HG03095 (cell line): ENCODE results near the gene BRINP2.

Experiments used
- ATAC-seq: cut with Tn5 transposase; IDR thresholded peaks from one replicate; pipeline ENCODE4 v1.9.1; 2021; ENCODE audit warnings: moderate library complexity; ENCODE audit not compliant: unreplicated experiment

BRINP2 gene

GRCh38 chr1:177219554-177220458 is 49.0 kb downstream of the BRINP2 start:
- ATAC-seq = no peak

- ATAC-seq = no peak
These were observed 52.6 kb downstream of the BRINP2 start for GRCh38 chr1:177223359-177223758.

DNA sequence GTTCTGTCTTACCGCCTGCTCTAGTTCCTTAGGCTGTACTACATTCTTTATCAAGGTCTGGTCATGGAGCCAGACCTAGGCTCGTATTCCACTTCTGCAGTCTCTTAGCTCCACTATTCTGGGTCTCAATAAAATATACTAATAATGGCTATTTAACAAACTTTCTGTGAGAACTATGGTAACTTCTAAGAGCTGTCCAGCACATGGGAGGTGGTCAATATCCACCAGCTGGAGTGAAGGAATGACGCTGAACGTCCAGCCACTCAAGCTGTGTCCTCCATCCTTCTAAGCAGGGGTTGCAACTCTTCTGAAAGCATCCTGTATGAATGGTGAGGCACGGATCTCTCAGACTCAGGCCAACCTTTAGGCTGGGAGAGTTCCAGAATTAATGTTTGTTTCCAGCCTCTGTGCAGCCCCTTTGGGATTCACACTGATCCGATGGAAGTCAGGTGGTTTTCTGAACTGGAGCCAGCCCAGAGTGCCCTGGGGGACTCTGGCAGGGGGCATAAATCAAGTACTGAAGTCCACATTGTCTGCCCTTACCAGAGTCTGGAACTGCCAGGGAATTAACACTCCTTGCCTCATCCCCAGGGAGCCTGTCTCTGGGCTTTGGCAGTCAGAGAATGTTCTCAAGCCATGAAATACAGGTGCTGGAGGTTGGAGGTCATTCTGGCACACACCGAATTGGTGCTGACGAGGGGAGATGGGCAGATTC is 57.4 kb downstream of the BRINP2 start:
- no peak for ATAC-seq

- no peak for ATAC-seq
These were observed 57.9 kb downstream of the BRINP2 start for GRCh38 chr1:177228693-177229065.

DNA sequence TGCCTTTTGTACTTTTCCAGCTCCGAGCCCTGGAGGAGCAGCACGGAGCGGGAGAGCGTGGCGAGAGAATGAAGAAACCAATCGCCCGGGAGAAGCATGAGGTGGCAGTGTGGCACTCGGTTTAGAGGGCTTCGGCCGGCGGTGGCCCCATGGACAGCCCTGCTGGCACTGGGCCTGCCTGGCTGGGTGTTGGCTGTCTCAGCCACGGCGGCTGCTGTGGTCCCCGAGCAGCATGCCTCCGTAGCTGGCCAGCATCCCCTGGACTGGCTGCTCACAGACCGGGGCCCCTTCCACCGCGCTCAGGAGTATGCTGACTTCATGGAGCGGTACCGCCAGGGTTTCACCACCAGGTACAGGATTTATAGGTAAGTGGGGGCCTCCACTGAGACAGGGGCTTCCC is 59.0 kb downstream of the BRINP2 start:
- no peak for ATAC-seq

DNA sequence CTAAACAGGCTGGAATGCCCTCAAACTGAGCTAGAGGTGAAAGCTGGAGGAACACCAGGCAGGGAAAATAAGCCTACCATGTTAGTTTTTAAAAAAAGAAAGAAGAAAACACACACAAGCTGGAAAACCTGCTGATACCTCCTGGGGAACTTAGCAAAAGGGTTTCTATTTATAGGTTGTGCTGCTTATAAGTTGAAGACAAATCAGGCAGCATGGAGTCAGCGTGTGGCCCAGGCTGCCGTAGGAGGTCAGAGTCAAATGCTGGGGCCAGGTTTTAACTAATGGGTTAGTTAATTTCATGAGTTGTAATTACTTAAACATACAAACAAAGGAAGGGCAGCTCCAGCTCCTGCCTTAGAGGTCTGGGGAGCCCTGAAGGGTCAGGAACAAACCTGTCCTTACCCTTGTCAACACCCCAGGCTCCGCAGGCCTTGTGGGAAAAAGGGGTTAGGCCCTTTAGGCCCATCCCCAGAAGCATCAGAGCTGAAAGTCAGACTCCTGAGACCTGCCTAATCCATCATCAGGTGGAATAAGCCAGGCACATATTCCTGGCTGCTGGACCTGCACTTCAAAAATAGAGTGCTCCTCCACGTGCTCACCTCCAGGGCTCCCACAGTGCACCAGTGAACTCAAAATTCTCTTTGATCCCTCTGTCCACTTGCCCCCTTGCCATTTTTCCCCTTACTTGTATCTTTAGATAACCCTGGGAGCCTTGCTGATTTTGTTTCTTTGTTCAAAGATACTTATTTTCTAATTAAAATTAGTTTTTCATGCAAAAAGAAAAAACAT is 59.7 kb downstream of the BRINP2 start:
- ATAC-seq = no peak

- ATAC-seq = no peak
These were observed 64.6 kb downstream of the BRINP2 start for GRCh38 chr1:177235350-177235749.

DNA sequence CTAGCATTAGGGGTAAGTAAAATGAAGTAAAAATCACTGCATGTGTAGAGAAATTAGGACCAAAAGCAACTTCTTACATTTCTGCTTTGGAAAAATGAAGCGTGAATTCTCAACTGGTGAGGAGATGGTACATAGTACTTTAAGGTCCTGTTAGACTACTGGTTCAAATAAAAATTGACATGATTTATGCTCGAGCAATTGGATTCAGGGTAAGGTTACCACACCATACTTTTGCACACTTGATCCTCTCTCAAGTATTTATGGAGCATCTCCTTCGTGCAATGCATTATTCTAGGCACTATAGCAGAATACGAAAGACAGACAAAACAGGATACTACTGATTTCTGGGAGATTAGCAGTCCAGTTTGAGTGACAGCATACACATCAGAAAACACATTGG is 66.2 kb downstream of the BRINP2 start:
- no peak for ATAC-seq

DNA sequence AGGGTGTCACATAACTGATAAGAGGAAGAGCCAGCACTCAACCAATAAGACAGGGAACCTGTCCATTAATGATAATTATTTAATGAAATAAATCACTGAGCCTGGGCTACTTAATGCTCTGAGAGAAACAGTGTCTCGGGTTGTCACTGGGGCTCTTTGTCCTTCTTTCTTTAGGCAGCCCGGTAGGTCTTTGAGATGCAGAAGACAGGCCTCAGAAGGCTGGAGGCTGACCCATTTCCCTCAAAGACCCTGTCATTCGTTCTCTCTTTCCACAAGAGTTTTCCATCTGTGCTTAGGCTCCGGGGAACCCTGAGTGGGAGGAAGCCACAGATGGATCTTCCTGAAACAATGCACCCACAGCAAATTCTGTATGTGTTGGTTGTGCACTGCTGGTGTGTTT is 68.2 kb downstream of the BRINP2 start:
- ATAC-seq = no peak

GRCh38 chr1:177239792-177240191 is 69.0 kb downstream of the BRINP2 start:
- ATAC-seq = no peak

DNA sequence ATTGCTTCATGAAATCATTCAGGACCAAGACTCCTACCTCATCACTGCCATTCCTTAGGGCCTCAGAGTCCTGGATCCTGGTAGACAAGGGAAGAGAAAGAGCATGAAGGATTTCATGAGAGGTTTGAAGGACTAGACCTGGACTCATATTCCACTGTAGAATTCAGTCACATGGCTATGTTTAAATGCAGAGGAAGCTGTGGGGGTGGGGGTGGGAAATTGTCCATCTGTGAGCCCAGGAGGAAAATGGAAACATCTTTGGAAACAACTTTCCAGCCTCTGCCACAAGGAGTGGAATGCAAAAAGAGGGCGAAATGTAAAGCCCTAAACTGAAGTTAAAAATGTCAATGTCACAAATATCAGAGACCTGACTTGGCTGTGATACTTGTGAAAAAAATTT is 73.0 kb downstream of the BRINP2 start:
- no peak for ATAC-seq

DNA sequence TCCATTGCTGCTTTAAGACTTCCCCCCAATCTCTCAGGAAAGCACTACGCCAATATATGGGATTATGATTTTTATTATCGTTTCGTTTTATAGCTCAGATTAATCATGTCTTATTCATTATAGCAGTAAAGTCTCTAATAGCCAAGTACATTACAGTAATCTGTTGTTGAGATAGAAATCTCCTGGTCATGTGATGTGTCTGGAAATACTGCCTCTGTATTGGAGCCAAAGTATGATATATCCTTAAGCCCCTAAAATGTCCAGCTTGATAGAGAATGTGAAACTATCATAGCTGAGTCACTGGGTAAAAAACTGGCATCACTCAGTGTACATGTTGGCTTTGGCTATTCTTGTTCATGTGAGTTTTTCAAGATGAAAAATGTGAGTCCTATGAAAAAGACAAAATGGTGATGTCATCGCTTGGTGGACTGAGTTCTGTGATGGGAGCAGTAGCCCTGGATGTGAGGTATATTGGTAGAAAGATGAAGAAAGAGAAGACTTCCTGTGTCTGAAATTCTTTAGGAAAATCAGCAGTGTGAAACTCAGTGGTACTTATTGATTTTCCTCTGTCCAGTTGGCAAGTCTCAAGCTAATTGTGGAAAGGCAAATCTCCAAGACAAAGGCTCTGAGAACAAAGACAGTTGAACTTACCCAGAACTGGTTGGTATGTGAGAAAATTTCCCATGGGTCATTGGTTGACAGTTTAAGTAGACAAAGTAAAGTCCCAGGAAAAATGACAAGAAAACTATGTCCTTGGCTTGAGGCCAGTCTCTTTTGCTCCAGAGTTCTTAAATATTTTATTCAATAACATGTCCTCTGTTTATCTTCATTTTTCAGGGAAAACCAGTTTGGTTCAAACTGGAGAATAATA is 76.2 kb downstream of the BRINP2 start:
- no peak for ATAC-seq

DNA sequence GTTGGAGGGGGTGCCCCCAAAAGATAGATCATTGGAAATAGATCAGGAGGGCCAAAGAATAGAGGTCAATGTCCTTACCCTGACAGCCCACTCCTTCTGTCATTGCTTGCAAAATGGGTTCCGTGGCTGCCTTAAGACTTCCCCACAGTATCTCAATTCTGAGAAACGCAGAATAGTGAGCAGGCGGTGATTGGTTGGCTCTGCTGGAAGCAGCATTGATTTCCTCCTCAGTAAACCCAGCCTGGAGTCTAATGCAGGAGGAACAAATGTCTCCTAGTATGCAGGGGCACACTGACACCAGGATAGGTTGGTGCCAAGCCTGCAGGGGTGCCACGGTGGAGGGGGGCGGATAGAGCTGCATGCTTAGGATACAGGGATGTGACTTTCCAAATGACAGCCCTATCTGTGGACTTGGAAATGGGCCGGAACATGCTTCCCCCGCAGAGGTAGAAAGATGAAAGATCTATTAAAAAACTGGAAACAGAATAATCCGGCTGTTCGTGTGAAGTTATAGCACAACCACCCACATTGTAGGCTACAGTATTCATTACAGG is 76.9 kb downstream of the BRINP2 start:
- no peak for ATAC-seq

- ATAC-seq = no peak
These were observed 77.5 kb downstream of the BRINP2 start for GRCh38 chr1:177248258-177248657.

GRCh38 chr1:177249231-177249630 is 78.5 kb downstream of the BRINP2 start:
- no peak for ATAC-seq

- no peak for ATAC-seq
These were observed 82.1 kb downstream of the BRINP2 start for GRCh38 chr1:177252877-177253276.

- no peak for ATAC-seq
These were observed 84.7 kb downstream of the BRINP2 start for GRCh38 chr1:177255411-177255810.

GRCh38 chr1:177256153-177257075 is 85.7 kb downstream of the BRINP2 start:
- ATAC-seq = no peak

- ATAC-seq = no peak
These were observed 86.4 kb downstream of the BRINP2 start for GRCh38 chr1:177257128-177257527.
